HPDE6-E6E7 (cell line): Measurements from ENCODE around the gene LYPD3.
A peak's percentile ranks its signal among the peaks of the same experiment; 100 is the strongest.

Source experiments
- DNase-seq: peaks from one replicate; pipeline ENCODE4 v3.0.0; 2011; ENCODE audit warnings: missing footprints; ENCODE audit errors: extremely low spot score

The LYPD3 gene

GRCh38 chr19:43486412-43486811, 21.0 kb upstream of the LYPD3 start:
- no peak for DNase-seq

GRCh38 chr19:43485951-43486350, 20.5 kb upstream of the LYPD3 start:
- DNase-seq, result no peak

GRCh38 chr19:43483281-43483680, 17.9 kb upstream of the LYPD3 start:
- no peak for DNase-seq

GRCh38 chr19:43482193-43482592, 16.8 kb upstream of the LYPD3 start:
- DNase-seq, result no peak

GRCh38 chr19:43481701-43482100, 16.3 kb upstream of the LYPD3 start:
- DNase-seq, result no peak

GRCh38 chr19:43480574-43480973, 15.2 kb upstream of the LYPD3 start:
- DNase-seq, result no peak

GRCh38 chr19:43479961-43480561, 14.7 kb upstream of the LYPD3 start:
- DNase-seq, result no peak

- DNase-seq, result no peak
Measured at GRCh38 chr19:43479226-43479625, 13.8 kb upstream of the LYPD3 start.

GRCh38 chr19:43478323-43478722, 12.9 kb upstream of the LYPD3 start:
- DNase-seq, result no peak

- no peak for DNase-seq
Measured at GRCh38 chr19:43476606-43477005, 11.2 kb upstream of the LYPD3 start.

- peak; percentile 94 for DNase-seq
Measured at GRCh38 chr19:43474986-43475705, 9.7 kb upstream of the LYPD3 start.

GRCh38 chr19:43474487-43474886, 9.1 kb upstream of the LYPD3 start:
- DNase-seq, result no peak

GRCh38 chr19:43471091-43471490, 5.7 kb upstream of the LYPD3 start:
- no peak for DNase-seq

GRCh38 chr19:43470288-43470687, 4.9 kb upstream of the LYPD3 start:
- no peak for DNase-seq

GRCh38 chr19:43469160-43469480, 3.7 kb upstream of the LYPD3 start:
- DNase-seq, result no peak

GRCh38 chr19:43468354-43469159, 3.1 kb upstream of the LYPD3 start:
- no peak for DNase-seq

GRCh38 chr19:43467730-43468129, 2.3 kb upstream of the LYPD3 start:
- no peak for DNase-seq

GRCh38 chr19:43467276-43467675, 1.9 kb upstream of the LYPD3 start:
- DNase-seq, result no peak

GRCh38 chr19:43466793-43467192, 1.4 kb upstream of the LYPD3 start:
- DNase-seq, result no peak

GRCh38 chr19:43464134-43464775, 1.2 kb downstream of the LYPD3 start:
- DNase-seq, result no peak

GRCh38 chr19:43463381-43464133, 1.9 kb downstream of the LYPD3 start:
- peak; percentile 90 for DNase-seq
